GM13977 (cell line): ENCODE results near the gene CAGE1.

Experiments
- DNase-seq: peaks from one replicate; pipeline ENCODE4 v3.0.0; 2012; ENCODE audit warnings: low spot score
- in situ Hi-C: fragments of 300-500 bp; cut with MboI; formaldehyde crosslinking; loops from one replicate; pipeline ENCODE4 v1.12.0; 2022; ENCODE audit warnings: low sequenced_read_pairs, low pct_unique_long_range_greater_than_20kb, mixed read lengths, inconsistent platforms; ENCODE audit not compliant: unreplicated experiment
- TF ChIP-seq, protein P1 (sequence below): IDR thresholded peaks from 2 replicates; pipeline ENCODE4 v1.5.1; 2012; ENCODE audit warnings: mild to moderate bottlenecking, control low read depth; ENCODE audit not compliant: insufficient read depth; ENCODE audit errors: extremely low read depth, missing control alignments

The CAGE1 gene

DNA sequence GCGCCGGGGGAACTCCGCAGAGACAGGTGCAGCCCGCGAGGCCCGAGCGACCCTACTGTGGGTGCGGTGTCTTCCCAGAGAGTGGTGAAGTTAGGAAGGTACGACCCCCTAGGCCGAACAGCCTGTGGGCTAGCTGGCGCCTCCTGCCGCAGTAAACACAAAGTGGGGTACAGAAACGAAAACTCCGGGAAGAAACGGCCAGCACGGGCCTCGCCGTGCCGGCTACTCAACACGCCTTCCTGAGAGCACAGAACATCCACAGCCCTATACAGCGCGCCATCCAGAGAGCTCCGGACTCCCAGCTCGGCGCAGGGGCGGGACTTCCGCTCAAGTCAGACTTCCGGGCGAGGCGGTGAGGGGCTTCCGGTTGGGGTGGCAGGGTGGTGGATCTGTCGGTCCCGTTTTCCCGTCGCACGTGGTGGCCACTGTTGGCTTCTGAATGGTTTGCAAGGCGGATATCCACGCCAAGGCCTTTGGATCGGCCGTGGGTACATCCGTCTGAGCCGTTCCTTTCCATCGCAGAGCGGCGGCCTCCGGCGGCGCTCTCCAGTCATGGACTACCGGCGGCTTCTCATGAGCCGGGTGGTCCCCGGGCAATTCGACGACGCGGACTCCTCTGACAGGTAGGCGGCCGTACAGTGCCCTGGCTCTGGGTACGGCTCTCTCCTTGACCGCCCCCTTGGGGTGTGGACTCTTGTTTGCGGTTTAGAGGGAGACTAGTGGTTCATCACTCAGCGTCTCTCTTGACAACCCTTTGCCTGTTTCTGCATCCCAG, at the start of gene CAGE1, which contains the start of gene RIOK1:
TSS of gene CAGE1 (minus strand) at position 292 of the 775 bp plus-strand sequence. CDS start 2,569 bp downstream, outside the sequence.
TSS of gene RIOK1 (plus strand) at position 358 of the 775 bp plus-strand sequence. CDS start at position 553, 195 bp downstream.
- in situ Hi-C loops, result loop anchor here (25.0 kb wide), 1 partner anchor 102 kb away; no protein-coding TSS in a partner anchor
- TF ChIP-seq, protein P1, sequence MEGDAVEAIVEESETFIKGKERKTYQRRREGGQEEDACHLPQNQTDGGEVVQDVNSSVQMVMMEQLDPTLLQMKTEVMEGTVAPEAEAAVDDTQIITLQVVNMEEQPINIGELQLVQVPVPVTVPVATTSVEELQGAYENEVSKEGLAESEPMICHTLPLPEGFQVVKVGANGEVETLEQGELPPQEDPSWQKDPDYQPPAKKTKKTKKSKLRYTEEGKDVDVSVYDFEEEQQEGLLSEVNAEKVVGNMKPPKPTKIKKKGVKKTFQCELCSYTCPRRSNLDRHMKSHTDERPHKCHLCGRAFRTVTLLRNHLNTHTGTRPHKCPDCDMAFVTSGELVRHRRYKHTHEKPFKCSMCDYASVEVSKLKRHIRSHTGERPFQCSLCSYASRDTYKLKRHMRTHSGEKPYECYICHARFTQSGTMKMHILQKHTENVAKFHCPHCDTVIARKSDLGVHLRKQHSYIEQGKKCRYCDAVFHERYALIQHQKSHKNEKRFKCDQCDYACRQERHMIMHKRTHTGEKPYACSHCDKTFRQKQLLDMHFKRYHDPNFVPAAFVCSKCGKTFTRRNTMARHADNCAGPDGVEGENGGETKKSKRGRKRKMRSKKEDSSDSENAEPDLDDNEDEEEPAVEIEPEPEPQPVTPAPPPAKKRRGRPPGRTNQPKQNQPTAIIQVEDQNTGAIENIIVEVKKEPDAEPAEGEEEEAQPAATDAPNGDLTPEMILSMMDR, result no peak
- DNase-seq, result peak; percentile 91

GRCh38 chr6:7439228-7439627, 49.7 kb upstream of the CAGE1 start:
- DNase-seq, result no peak
- TF ChIP-seq, protein P1, result no peak
- in situ Hi-C loops, result no loop called here

DNA sequence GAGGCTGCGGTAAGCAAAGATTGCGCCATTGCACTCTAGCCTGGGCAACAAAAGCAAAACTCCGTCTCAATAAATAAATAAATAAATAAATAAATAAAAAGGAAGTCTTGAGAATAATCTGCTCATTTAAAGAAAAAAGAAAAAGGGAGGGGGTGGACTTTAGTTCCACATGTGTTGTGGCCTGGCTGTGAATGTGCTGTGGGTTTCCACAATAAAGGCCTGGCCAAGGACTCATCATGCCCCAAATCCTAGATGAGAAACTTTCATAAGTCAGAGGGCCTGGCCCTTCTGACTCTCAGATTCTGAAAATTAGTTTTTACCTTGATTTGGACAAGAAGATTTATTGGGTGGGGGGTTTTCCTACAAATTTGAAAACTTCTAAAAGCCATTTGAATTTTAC, 48.5 kb upstream of the CAGE1 start:
- no peak for DNase-seq
- in situ Hi-C loops, result no loop called here
- TF ChIP-seq, protein P1, result no peak

DNA sequence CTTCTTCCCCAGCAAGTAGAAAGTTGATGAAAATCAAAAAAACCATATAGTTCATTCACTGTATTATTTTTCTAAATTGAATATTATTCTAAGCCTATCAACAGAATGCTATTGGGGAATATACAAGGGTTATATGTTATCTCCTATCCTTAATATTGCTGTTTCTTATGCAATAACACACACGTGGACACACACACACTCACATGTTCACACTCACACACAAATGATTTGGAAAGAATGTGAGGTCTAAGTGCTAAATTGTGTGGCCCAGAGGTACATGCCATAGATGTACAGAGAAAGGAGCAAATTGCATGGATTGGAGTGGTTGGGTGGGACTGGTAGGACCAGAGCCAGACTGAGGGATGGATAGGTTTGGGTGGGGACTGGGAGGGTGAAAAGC, 45.1 kb upstream of the CAGE1 start:
- no peak for DNase-seq
- TF ChIP-seq, protein P1, result no peak
- in situ Hi-C loops, result no loop called here

DNA sequence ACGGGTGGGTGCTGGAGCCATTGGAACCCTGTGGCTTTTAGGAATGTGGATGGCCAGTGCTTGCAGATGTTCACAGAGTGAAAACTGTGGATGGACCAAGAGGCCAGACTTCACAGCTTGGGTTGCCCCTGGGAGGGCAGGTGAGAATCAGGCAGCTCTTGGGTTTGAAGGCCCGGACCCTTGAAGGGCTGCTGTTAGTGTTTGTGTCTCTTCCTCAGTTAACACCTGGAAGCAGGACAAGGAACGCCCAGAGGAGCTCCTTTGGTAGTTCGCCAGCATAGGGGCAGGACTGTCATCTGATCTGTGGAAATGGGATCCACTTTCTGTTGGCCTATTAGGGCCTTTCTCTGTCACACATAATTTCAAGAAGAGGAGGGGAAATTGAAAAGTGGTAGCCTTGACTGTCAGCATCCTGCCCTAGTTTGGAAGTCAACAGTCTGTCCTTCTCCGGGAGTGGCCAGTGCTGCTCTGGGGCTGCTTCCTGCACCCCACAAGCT, 43.6 kb upstream of the CAGE1 start:
- DNase-seq, result no peak
- in situ Hi-C loops, result no loop called here
- TF ChIP-seq, protein P1, result no peak

DNA sequence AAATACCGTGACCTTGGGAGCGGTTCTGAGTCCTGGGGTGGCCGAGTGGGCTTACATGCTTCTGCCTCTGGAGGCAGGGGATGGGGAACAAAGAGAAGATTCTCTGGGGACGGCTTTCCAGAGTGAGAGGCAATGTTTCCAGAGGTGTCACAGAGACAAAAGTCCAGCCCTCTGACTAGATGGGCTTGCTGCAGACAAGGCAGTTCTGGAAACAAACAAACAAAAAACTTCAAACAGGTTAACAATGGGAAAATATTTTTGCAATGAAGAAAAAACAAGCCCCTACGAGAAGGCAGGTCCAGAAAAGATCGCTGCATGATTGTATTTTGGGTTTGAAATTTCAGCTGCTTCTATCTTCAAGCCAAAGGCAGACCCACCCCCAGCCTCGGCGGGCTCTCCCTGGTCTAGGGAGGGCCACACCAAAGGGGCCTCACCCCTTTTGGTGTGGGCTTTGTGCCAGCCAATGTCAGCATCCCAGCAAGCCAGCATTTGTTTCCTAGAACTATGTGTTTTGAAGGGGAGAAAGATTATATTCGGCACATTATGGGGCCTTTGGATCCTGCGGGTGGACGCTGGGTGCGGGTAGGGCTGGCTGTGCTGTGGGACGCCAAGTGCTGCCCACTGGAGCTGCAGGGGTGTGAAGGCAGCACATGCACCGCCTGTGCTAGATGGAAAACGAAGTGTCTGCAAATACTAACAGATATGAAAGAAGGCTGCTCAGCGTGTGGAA, 43.0 kb upstream of the CAGE1 start:
- DNase-seq, result no peak
- TF ChIP-seq, protein P1, result no peak
- in situ Hi-C loops, result no loop called here
